Neural cell (in vitro differentiated cells): ENCODE results near the gene OVAAL.

Experiments used
- EP300 ChIP-seq: fragments of 450-650 bp; conservative IDR thresholded peaks from 2 replicates; pipeline ENCODE4 v1.6.1; 2014; ENCODE audit warnings: antibody characterized with exemption, mild to moderate bottlenecking, moderate library complexity; ENCODE audit not compliant: poor library complexity, severe bottlenecking
- EZH2 ChIP-seq: fragments of 200-600, 300-800 bp; shearing (Covaris generic), sonication (generic); IDR thresholded peaks from 2 replicates; pipeline ENCODE4 v1.6.1; 2014; ENCODE audit warnings: antibody characterized with exemption, low read length, borderline replicate concordance, mild to moderate bottlenecking; ENCODE audit not compliant: insufficient read depth, poor library complexity, severe bottlenecking
- MXI1 ChIP-seq: fragments of 450-650 bp; conservative IDR thresholded peaks from 2 replicates; pipeline ENCODE4 v1.6.1; 2014; ENCODE audit warnings: antibody characterized with exemption, mild to moderate bottlenecking; ENCODE audit not compliant: poor library complexity, severe bottlenecking
- POLR2AphosphoS5 ChIP-seq: IDR thresholded peaks from 2 replicates; pipeline ENCODE4 v1.6.1; 2012
- RAD21 ChIP-seq: fragments of 450-650 bp; conservative IDR thresholded peaks from 2 replicates; pipeline ENCODE4 v1.6.1; 2014; ENCODE audit warnings: antibody characterized with exemption, mild to moderate bottlenecking, moderate library complexity
- SMC3 ChIP-seq: fragments of 450-650 bp; conservative IDR thresholded peaks from 2 replicates; pipeline ENCODE4 v1.6.1; 2014; ENCODE audit warnings: antibody characterized with exemption, mild to moderate bottlenecking, moderate library complexity; ENCODE audit not compliant: poor library complexity
- TAF1 ChIP-seq: IDR thresholded peaks from 2 replicates; pipeline ENCODE4 v1.6.1; 2012; ENCODE audit warnings: low read depth
- TF ChIP-seq, protein P1 (sequence below): fragments of 450-650 bp; IDR thresholded peaks from 2 replicates; pipeline ENCODE4 v1.5.1; 2014; ENCODE audit warnings: antibody characterized with exemption, mild to moderate bottlenecking, moderate library complexity; ENCODE audit not compliant: poor library complexity, severe bottlenecking
- TF ChIP-seq, protein P2 (sequence below): IDR thresholded peaks from 2 replicates; pipeline ENCODE4 v1.6.1; 2012; ENCODE audit warnings: borderline replicate concordance

DNA sequence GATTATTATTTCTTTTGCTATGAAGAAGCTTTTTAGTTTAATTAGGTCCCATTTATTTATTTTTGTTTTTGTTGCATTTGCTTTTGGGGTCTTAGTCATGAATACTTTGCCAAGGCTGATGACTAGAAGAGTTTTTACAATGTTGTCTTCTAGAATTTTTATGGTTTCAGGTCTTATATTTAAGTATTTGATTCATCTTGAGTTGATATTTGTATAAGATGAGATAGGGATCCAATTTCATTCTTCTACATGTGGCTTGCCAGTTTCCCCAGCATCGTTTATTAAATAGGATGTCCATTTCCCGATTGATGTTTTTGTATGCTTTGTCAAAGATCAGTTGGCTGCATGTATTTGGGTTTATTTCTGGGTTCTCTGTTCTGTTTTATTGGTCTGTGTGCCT is 47.9 kb upstream of the OVAAL start:
- TF ChIP-seq, protein P1, sequence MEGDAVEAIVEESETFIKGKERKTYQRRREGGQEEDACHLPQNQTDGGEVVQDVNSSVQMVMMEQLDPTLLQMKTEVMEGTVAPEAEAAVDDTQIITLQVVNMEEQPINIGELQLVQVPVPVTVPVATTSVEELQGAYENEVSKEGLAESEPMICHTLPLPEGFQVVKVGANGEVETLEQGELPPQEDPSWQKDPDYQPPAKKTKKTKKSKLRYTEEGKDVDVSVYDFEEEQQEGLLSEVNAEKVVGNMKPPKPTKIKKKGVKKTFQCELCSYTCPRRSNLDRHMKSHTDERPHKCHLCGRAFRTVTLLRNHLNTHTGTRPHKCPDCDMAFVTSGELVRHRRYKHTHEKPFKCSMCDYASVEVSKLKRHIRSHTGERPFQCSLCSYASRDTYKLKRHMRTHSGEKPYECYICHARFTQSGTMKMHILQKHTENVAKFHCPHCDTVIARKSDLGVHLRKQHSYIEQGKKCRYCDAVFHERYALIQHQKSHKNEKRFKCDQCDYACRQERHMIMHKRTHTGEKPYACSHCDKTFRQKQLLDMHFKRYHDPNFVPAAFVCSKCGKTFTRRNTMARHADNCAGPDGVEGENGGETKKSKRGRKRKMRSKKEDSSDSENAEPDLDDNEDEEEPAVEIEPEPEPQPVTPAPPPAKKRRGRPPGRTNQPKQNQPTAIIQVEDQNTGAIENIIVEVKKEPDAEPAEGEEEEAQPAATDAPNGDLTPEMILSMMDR, result no peak
- no peak for TF ChIP-seq EZH2
- TF ChIP-seq MXI1, result no peak
- no peak for TF ChIP-seq EP300
- TF ChIP-seq TAF1, result no peak
- no peak for TF ChIP-seq SMC3
- TF ChIP-seq POLR2AphosphoS5, result no peak
- no peak for TF ChIP-seq RAD21
- TF ChIP-seq, protein P2, sequence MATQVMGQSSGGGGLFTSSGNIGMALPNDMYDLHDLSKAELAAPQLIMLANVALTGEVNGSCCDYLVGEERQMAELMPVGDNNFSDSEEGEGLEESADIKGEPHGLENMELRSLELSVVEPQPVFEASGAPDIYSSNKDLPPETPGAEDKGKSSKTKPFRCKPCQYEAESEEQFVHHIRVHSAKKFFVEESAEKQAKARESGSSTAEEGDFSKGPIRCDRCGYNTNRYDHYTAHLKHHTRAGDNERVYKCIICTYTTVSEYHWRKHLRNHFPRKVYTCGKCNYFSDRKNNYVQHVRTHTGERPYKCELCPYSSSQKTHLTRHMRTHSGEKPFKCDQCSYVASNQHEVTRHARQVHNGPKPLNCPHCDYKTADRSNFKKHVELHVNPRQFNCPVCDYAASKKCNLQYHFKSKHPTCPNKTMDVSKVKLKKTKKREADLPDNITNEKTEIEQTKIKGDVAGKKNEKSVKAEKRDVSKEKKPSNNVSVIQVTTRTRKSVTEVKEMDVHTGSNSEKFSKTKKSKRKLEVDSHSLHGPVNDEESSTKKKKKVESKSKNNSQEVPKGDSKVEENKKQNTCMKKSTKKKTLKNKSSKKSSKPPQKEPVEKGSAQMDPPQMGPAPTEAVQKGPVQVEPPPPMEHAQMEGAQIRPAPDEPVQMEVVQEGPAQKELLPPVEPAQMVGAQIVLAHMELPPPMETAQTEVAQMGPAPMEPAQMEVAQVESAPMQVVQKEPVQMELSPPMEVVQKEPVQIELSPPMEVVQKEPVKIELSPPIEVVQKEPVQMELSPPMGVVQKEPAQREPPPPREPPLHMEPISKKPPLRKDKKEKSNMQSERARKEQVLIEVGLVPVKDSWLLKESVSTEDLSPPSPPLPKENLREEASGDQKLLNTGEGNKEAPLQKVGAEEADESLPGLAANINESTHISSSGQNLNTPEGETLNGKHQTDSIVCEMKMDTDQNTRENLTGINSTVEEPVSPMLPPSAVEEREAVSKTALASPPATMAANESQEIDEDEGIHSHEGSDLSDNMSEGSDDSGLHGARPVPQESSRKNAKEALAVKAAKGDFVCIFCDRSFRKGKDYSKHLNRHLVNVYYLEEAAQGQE, result no peak
